DOHH2 (cell line): ENCODE results near the gene CDC42BPA.

Source experiments
- H3F3A ChIP-seq: fragments of 200-600 bp; sonication (generic), shearing (Covaris generic); 2 replicates; pipeline ENCODE4 v1.6.0; 2016; ENCODE audit warnings: antibody characterized with exemption, mild to moderate bottlenecking; ENCODE audit not compliant: control insufficient read depth, insufficient read depth
- H3K27ac ChIP-seq: fragments of 200-600 bp; sonication (generic); 2 replicates; pipeline ENCODE4 v1.5.1; 2014; ENCODE audit warnings: low read depth, mild to moderate bottlenecking, low read length, moderate library complexity
- H3K27me3 ChIP-seq: fragments of 200-600 bp; sonication (generic); 2 replicates; pipeline ENCODE4 v1.6.1; 2014; ENCODE audit warnings: mild to moderate bottlenecking, low read length, mixed read lengths; ENCODE audit not compliant: control insufficient read depth
- H3K36me3 ChIP-seq: fragments of 200-600 bp; sonication (generic); 2 replicates; pipeline ENCODE4 v1.6.1; 2014; ENCODE audit warnings: mild to moderate bottlenecking, low read length, moderate library complexity, mixed read lengths; ENCODE audit not compliant: control insufficient read depth
- H3K4me1 ChIP-seq: fragments of 200-600 bp; sonication (generic); 2 replicates; pipeline ENCODE4 v1.6.1; 2014; ENCODE audit warnings: mild to moderate bottlenecking, low read length, mixed read lengths; ENCODE audit not compliant: control insufficient read depth
- H3K4me2 ChIP-seq: fragments of 200-600 bp; sonication (generic); 2 replicates; pipeline ENCODE4 v1.6.0; 2014; ENCODE audit warnings: mild to moderate bottlenecking, low read length, moderate library complexity
- H3K4me3 ChIP-seq: fragments of 200-600 bp; sonication (generic); 2 replicates; pipeline ENCODE4 v1.5.1; 2014; ENCODE audit warnings: mild to moderate bottlenecking, low read length, mixed read lengths
- H3K79me2 ChIP-seq: fragments of 200-600 bp; sonication (generic); 2 replicates; pipeline ENCODE4 v1.6.1; 2014; ENCODE audit warnings: mild to moderate bottlenecking, low read length, mixed read lengths; ENCODE audit not compliant: control insufficient read depth
- H3K9me2 ChIP-seq: fragments of 200-600 bp; sonication (generic); replicated peaks from 2 replicates; pipeline ENCODE4 v1.6.1; 2014; ENCODE audit warnings: mild to moderate bottlenecking, low read length, mixed read lengths; ENCODE audit not compliant: control insufficient read depth
- H3K9me3 ChIP-seq: fragments of 200-600 bp; sonication (generic); 2 replicates; pipeline ENCODE4 v1.6.1; 2014; ENCODE audit warnings: antibody characterized with exemption, low read length, mixed read lengths; ENCODE audit not compliant: control insufficient read depth, insufficient read depth
- H4K20me1 ChIP-seq: fragments of 200-600 bp; sonication (generic); 2 replicates; pipeline ENCODE4 v1.6.0; 2014; ENCODE audit warnings: low read depth, mild to moderate bottlenecking, antibody characterized with exemption, low read length, moderate library complexity; ENCODE audit not compliant: control insufficient read depth, insufficient read depth
- CTCF ChIP-seq: fragments of 200-600 bp; sonication (generic); IDR thresholded peaks from one replicate; pipeline ENCODE4 v1.5.1; 2014; ENCODE audit warnings: antibody characterized with exemption, mild to moderate bottlenecking, low read depth, low read length; ENCODE audit not compliant: poor library complexity, severe bottlenecking
- EZH2phosphoT487 ChIP-seq: fragments of 200-600 bp; sonication (generic); IDR thresholded peaks from 2 replicates; pipeline ENCODE4 v1.6.1; 2017; ENCODE audit warnings: borderline replicate concordance, mild to moderate bottlenecking, antibody characterized with exemption, low read length, moderate library complexity, mixed read lengths

CDC42BPA gene

GRCh38 chr1:226951286-226952117 is 366.8 kb downstream of the CDC42BPA start:
- H3K4me3 ChIP-seq = no peak overlapping the region
- no peaks in the 10 kb centered on the region for H3K4me1 ChIP-seq
- H3F3A ChIP-seq = no peaks in the 10 kb centered on the region
- no peaks in the 10 kb centered on the region for H4K20me1 ChIP-seq
- no peak overlapping the region for H3K27ac ChIP-seq
- no peak overlapping the region for H3K4me2 ChIP-seq
- no peak for TF ChIP-seq CTCF
- no peak for TF ChIP-seq EZH2phosphoT487
- no peaks in the 10 kb centered on the region for H3K9me2 ChIP-seq
- no peaks in the 10 kb centered on the region for H3K9me3 ChIP-seq
- H3K79me2 ChIP-seq = peaks cover 25% of the 10 kb centered on the region
- no peaks in the 10 kb centered on the region for H3K36me3 ChIP-seq
- no peaks in the 10 kb centered on the region for H3K27me3 ChIP-seq

DNA sequence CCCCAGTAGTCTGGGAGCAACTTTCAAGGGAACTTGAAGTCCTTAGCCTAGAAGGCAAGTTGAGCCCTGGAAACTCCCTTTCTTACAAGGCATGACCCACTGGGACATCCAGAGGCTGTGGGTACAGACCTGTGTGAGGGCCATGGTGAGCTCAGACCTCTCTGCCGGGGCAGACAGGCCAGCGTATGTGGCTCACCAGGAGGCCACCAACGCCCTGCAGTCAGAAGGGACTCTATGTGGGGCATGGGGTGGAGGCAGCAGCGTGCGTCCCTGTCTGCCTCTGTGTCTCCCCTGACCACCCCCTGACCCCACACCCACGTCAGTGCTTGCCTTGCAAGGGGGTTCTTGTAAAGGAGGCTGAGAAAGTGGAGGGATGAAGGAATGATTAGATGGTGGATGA is 367.4 kb downstream of the CDC42BPA start:
- no peaks in the 10 kb centered on the region for H3F3A ChIP-seq
- H3K36me3 ChIP-seq = no peaks in the 10 kb centered on the region
- no peaks in the 10 kb centered on the region for H4K20me1 ChIP-seq
- H3K9me3 ChIP-seq = no peaks in the 10 kb centered on the region
- H3K27ac ChIP-seq = no peak overlapping the region
- H3K4me2 ChIP-seq = no peak overlapping the region
- no peaks in the 10 kb centered on the region for H3K4me1 ChIP-seq
- H3K79me2 ChIP-seq = peaks cover 29% of the 10 kb centered on the region
- no peak overlapping the region for H3K4me3 ChIP-seq
- H3K27me3 ChIP-seq = no peaks in the 10 kb centered on the region
- no peaks in the 10 kb centered on the region for H3K9me2 ChIP-seq
- TF ChIP-seq CTCF (no peak), EZH2phosphoT487 (no peak)

- Histone ChIP-seq H3K9me3 (no peaks in the 10 kb centered on the region), H3K4me3 (no peak overlapping the region), H3K9me2 (no peaks in the 10 kb centered on the region), H4K20me1 (no peaks in the 10 kb centered on the region), H3K27ac (no peak overlapping the region), H3K4me1 (no peaks in the 10 kb centered on the region), H3K79me2 (peaks cover 34% of the 10 kb centered on the region), H3K4me2 (no peak overlapping the region), H3K27me3 (no peaks in the 10 kb centered on the region), H3K36me3 (no peaks in the 10 kb centered on the region), H3F3A (no peaks in the 10 kb centered on the region)
- TF ChIP-seq EZH2phosphoT487 (no peak), CTCF (no peak)
These were observed 368.0 kb downstream of the CDC42BPA start for GRCh38 chr1:226950316-226950715.
